ENCODE measurements around the gene PROM1.

PROM1 gene

DNA sequence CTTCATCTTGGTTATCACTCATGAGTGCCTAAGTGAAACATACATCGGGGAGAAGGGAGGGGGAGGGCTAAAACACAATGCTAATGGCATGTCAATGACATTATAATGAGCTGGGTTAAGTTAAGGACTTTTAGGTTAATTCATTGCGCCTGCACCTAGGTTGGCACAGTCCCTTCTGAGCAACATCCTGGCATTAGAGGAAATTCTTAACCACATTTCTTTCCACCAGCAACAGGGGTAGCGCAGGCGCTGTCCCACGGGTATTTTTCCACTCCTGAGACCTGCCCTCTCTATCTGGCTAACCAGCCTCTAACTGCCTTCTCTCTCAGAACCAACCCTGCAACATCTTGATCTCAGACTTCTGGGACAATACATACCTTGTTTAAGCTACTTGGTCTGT is 39.0 kb upstream of the PROM1 start:
- Histone ChIP-seq H3K27me3 (ENCODE audit: insufficient read depth, low read length) (no peaks in the 10 kb centered on the region), H2BK120ac (ENCODE audit: insufficient read depth, low read length, poor library complexity) (no peak overlapping the region), H4K91ac (ENCODE audit: low read depth, low read length) (no peak overlapping the region), H3K4ac (ENCODE audit: low read depth, low read length) (no peak overlapping the region), H3K79me2 (ENCODE audit: control insufficient read depth, insufficient read depth, low read length, poor library complexity) (no peaks in the 10 kb centered on the region), H3K79me1 (ENCODE audit: low read length) (peaks cover 1% of the 10 kb centered on the region), H3K4me2 (ENCODE audit: low read length) (no peak overlapping the region), H3K4me1 (ENCODE audit: control insufficient read depth in 1 of 2, insufficient read depth in 2 of 2, low read length in 2 of 2) (peaks cover 0 to 4% of the 10 kb centered on the region in 2 experiments), H2BK12ac (ENCODE audit: low read length) (no peak overlapping the region), H3K9ac (ENCODE audit: low read length) (no peak overlapping the region), H3K9me3 (ENCODE audit: insufficient read depth, low read depth, low read length) (no peaks in the 10 kb centered on the region), H4K12ac (ENCODE audit: low read depth, low read length) (no peak overlapping the region), H2BK5ac (ENCODE audit: low read depth, low read length, poor library complexity) (no peak overlapping the region), H3K36me3 (ENCODE audit: control insufficient read depth in 1 of 2, insufficient read depth in 2 of 2, low read length in 2 of 2) (no peaks in the 10 kb centered on the region), H3K27ac (ENCODE audit: low read depth, low read length) (no peak overlapping the region), H2AK5ac (ENCODE audit: low read length) (no peak overlapping the region), H3K18ac (ENCODE audit: low read length) (no peak overlapping the region), H3K4me3 (ENCODE audit: low read depth, low read length) (no peak overlapping the region), H3K23ac (ENCODE audit: low read length) (no peak overlapping the region), H3K14ac (ENCODE audit: low read length) (no peak overlapping the region), H4K8ac (ENCODE audit: low read depth, low read length) (no peak overlapping the region), H2AFZ (ENCODE audit: insufficient read depth, low read length, poor library complexity) (no peak overlapping the region)
- WGBS (ENCODE audit: extremely low coverage, insufficient coverage, insufficient read length), result no CpG with 5 or more reads among the region's 5 CpGs
- DNase-seq, result no peak

DNA sequence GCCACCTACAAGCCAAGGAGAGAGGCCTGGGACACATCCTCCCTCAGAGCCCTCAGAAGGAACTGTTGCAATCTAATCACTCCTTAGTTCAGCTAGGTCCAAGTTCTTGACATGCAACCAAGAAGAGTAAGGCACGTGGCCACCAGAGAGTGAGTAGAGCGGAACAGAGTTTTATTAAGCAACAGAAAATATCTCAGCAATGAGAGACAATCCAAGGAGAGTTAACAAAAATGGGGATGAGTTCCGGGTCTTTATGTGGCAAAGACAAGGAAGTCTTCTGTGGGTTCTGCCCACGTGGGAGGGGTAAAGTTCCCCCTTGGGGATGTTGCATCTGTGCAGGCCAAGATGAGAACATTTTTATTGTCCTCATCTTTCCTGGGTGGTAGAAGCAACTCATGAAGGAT is 38.5 kb upstream of the PROM1 start:
- Histone ChIP-seq H3K14ac (ENCODE audit: low read length) (no peak overlapping the region), H3K36me3 (ENCODE audit: control insufficient read depth in 1 of 2, insufficient read depth in 2 of 2, low read length in 2 of 2) (no peaks in the 10 kb centered on the region), H3K27me3 (ENCODE audit: insufficient read depth, low read length) (no peaks in the 10 kb centered on the region), H3K4ac (ENCODE audit: low read depth, low read length) (no peak overlapping the region), H2AK5ac (ENCODE audit: low read length) (no peak overlapping the region), H4K8ac (ENCODE audit: low read depth, low read length) (no peak overlapping the region), H2AFZ (ENCODE audit: insufficient read depth, low read length, poor library complexity) (no peak overlapping the region), H3K4me2 (ENCODE audit: low read length) (no peak overlapping the region), H3K9ac (ENCODE audit: low read length) (no peak overlapping the region), H4K91ac (ENCODE audit: low read depth, low read length) (no peak overlapping the region), H3K18ac (ENCODE audit: low read length) (no peak overlapping the region), H4K12ac (ENCODE audit: low read depth, low read length) (no peak overlapping the region), H3K9me3 (ENCODE audit: insufficient read depth, low read depth, low read length) (no peaks in the 10 kb centered on the region), H3K23ac (ENCODE audit: low read length) (no peak overlapping the region), H3K4me3 (ENCODE audit: low read depth, low read length) (no peak overlapping the region), H2BK5ac (ENCODE audit: low read depth, low read length, poor library complexity) (no peak overlapping the region), H3K27ac (ENCODE audit: low read depth, low read length) (no peak overlapping the region), H3K4me1 (ENCODE audit: control insufficient read depth in 1 of 2, insufficient read depth in 2 of 2, low read length in 2 of 2) (peaks cover 0 to 4% of the 10 kb centered on the region in 2 experiments), H2BK120ac (ENCODE audit: insufficient read depth, low read length, poor library complexity) (no peak overlapping the region), H2BK12ac (ENCODE audit: low read length) (no peak overlapping the region), H3K79me2 (ENCODE audit: control insufficient read depth, insufficient read depth, low read length, poor library complexity) (no peaks in the 10 kb centered on the region), H3K79me1 (ENCODE audit: low read length) (peaks cover 1% of the 10 kb centered on the region)
- WGBS (ENCODE audit: extremely low coverage, insufficient coverage, insufficient read length), result no CpG with 5 or more reads among the region's 4 CpGs
- no peak for DNase-seq

DNA sequence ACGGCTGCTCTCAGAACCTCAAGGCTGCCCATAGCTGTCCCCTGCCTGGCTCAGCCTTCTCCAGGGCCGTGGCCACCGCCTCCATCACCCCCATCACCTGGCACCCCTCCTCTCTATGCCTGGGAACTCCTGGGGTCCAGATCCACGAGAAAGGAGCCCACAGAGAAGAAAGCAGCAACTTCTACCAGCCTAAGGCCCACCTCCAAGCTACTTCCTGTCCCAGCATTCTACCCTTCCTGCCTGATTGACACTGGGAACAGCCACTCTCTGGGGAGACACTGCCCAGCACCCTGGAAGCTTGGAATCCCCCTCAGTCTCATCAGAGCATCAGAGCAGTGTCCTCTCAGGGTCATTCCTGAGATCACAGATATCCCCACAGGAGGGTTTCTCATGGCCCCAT is 36.9 kb upstream of the PROM1 start:
- no CpG with 5 or more reads among the region's 4 CpGs for WGBS (ENCODE audit: extremely low coverage, insufficient coverage, insufficient read length)
- DNase-seq, result no peak
- no peak overlapping the region for H4K91ac ChIP-seq (ENCODE audit: low read depth, low read length)

DNA sequence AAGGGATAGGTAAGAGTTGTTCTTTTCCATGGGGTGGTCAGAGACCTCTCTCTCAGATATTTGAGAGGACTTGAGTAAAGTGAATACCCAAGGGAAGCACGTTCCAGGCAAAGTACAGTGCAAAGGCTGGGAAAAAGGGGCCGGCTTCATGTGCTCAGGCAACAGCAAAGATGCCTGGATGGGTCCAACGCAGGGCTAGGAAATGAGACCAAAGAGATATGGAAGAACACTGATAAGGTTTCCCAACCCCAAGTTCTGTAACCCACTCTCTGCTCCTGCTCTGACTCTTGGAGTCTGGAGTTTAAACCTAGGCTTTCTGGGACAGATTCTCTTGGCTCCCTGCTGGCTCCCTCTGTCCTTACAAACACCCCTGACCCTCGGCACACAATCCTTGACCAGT is 36.2 kb upstream of the PROM1 start:
- no peaks in the 10 kb centered on the region for H3K9me3 ChIP-seq (ENCODE audit: insufficient read depth, low read depth, low read length)
- H3K23ac ChIP-seq (ENCODE audit: low read length), result no peak overlapping the region
- H3K79me2 ChIP-seq (ENCODE audit: control insufficient read depth, insufficient read depth, low read length, poor library complexity), result no peaks in the 10 kb centered on the region
- no peak overlapping the region for H3K14ac ChIP-seq (ENCODE audit: low read length)
- no peak overlapping the region for H3K27ac ChIP-seq (ENCODE audit: low read depth, low read length)
- DNase-seq, result no peak
- no peak overlapping the region for H3K18ac ChIP-seq (ENCODE audit: low read length)
- no peak overlapping the region for H3K9ac ChIP-seq (ENCODE audit: low read length)
- no peak overlapping the region for H2AFZ ChIP-seq (ENCODE audit: insufficient read depth, low read length, poor library complexity)
- H4K12ac ChIP-seq (ENCODE audit: low read depth, low read length), result no peak overlapping the region
- H2BK120ac ChIP-seq (ENCODE audit: insufficient read depth, low read length, poor library complexity), result no peak overlapping the region
- H3K27me3 ChIP-seq (ENCODE audit: insufficient read depth, low read length), result no peaks in the 10 kb centered on the region
- H3K79me1 ChIP-seq (ENCODE audit: low read length), result no peaks in the 10 kb centered on the region
- H2BK5ac ChIP-seq (ENCODE audit: low read depth, low read length, poor library complexity), result no peak overlapping the region
- no peak overlapping the region for H4K8ac ChIP-seq (ENCODE audit: low read depth, low read length)
- no peaks in the 10 kb centered on the region for H3K4me1 ChIP-seq (ENCODE audit: control insufficient read depth in 1 of 2, insufficient read depth in 2 of 2, low read length in 2 of 2)
- WGBS (ENCODE audit: extremely low coverage, insufficient coverage, insufficient read length), result no CpG with 5 or more reads among the region's 4 CpGs
- no peak overlapping the region for H4K91ac ChIP-seq (ENCODE audit: low read depth, low read length)
- no peaks in the 10 kb centered on the region for H3K36me3 ChIP-seq (ENCODE audit: control insufficient read depth in 1 of 2, insufficient read depth in 2 of 2, low read length in 2 of 2)
- no peak overlapping the region for H3K4me2 ChIP-seq (ENCODE audit: low read length)
- H2BK12ac ChIP-seq (ENCODE audit: low read length), result no peak overlapping the region
- H2AK5ac ChIP-seq (ENCODE audit: low read length), result no peak overlapping the region
- no peak overlapping the region for H3K4ac ChIP-seq (ENCODE audit: low read depth, low read length)
- H3K4me3 ChIP-seq (ENCODE audit: low read depth, low read length), result no peak overlapping the region

More for the DNA sequence above, 36.9 kb upstream of the PROM1 start:
- no peak overlapping the region for H3K18ac ChIP-seq (ENCODE audit: low read length)
- H3K9ac ChIP-seq (ENCODE audit: low read length), result no peak overlapping the region
- no peaks in the 10 kb centered on the region for H3K79me2 ChIP-seq (ENCODE audit: control insufficient read depth, insufficient read depth, low read length, poor library complexity)
- no peak overlapping the region for H4K8ac ChIP-seq (ENCODE audit: low read depth, low read length)
- H2BK5ac ChIP-seq (ENCODE audit: low read depth, low read length, poor library complexity), result no peak overlapping the region
- H4K12ac ChIP-seq (ENCODE audit: low read depth, low read length), result no peak overlapping the region
- no peaks in the 10 kb centered on the region for H3K79me1 ChIP-seq (ENCODE audit: low read length)
- no peak overlapping the region for H2BK120ac ChIP-seq (ENCODE audit: insufficient read depth, low read length, poor library complexity)
- H3K4me1 ChIP-seq (ENCODE audit: control insufficient read depth in 1 of 2, insufficient read depth in 2 of 2, low read length in 2 of 2), result peaks cover 0 to 3% of the 10 kb centered on the region in 2 experiments
- no peak overlapping the region for H2AFZ ChIP-seq (ENCODE audit: insufficient read depth, low read length, poor library complexity)
- no peaks in the 10 kb centered on the region for H3K27me3 ChIP-seq (ENCODE audit: insufficient read depth, low read length)
- H2BK12ac ChIP-seq (ENCODE audit: low read length), result no peak overlapping the region
- no peak overlapping the region for H3K4me3 ChIP-seq (ENCODE audit: low read depth, low read length)
- H3K27ac ChIP-seq (ENCODE audit: low read depth, low read length), result no peak overlapping the region
- no peak overlapping the region for H3K4ac ChIP-seq (ENCODE audit: low read depth, low read length)
- H3K36me3 ChIP-seq (ENCODE audit: control insufficient read depth in 1 of 2, insufficient read depth in 2 of 2, low read length in 2 of 2), result no peaks in the 10 kb centered on the region
- no peak overlapping the region for H2AK5ac ChIP-seq (ENCODE audit: low read length)
- H3K9me3 ChIP-seq (ENCODE audit: insufficient read depth, low read depth, low read length), result no peaks in the 10 kb centered on the region
- no peak overlapping the region for H3K23ac ChIP-seq (ENCODE audit: low read length)
- H3K14ac ChIP-seq (ENCODE audit: low read length), result no peak overlapping the region
- H3K4me2 ChIP-seq (ENCODE audit: low read length), result no peak overlapping the region

All from trophoblast cell (in vitro differentiated cells and primary cell).